KG1 (cell line): ENCODE data around the gene SRGAP3.
"Not testable (repeated sequence)": the region's sequence is repeated elsewhere in the genome, so short reads cannot be mapped to it uniquely, and the experiment has no call there.

Experiments used
- DNase-seq: peaks from one replicate; lab custom pipeline; 2025; lab: John Stamatoyannopoulos, UW

Gene SRGAP3

DNA sequence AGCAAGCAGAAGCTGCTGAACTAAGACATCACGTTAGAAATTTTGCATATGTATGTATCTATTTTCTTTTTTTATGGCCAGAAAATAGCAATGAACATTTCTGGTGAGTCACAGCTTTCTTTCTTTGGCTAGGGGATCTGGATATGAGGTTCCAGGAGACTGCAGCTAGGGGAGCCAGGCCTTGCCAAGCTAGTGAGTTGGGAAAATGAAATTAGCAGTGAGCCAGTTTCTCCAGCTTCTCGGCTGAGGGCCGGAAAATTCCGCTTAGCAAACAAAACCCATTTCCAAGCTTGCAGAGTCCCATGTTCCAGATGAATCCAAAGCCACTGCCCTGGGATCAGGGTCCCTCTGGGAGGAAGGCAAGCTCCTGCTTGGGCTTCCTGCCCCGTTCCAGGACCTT, 137.6 kb downstream of the SRGAP3 start:
- DNase-seq: no peak

DNA sequence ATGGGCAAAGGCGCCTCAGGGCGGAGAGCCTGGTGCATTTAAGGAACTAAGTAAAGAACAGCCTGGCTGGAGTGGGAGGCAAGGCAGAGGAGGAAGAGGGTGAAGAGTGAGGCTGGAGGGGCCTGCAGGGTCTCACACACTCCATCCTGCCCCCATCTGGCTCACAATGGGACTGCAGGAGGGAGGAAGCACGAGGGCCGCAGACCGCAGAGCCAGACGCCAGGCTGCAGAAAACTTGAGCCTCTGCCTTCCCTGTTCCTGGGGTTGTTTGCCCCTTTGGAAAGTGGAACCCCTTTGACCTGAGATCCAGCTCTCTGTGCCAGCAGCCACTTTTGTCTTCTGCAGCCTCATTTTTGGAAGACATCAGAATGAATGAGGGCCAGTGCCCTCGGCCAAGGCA, 138.0 kb downstream of the SRGAP3 start:
- no peak for DNase-seq

DNA sequence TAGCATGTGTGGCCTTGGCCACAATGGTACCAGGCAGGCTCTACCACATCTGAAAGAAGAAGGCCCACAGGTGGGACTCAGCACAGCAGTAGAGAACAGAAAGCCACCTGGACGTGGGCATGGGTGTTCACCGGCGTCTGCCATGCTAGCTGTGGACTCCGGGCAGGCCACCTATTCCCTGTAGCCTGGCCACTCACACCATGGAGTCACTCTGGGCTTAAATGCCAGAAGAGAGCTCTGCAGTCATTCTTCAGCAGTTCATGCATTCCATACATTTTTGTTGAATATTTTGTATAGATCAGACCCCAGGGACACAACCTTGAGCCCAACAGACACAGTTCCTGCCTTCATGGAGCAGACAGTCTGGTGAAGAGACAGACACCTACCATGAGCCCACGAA, 138.6 kb downstream of the SRGAP3 start:
- DNase-seq: no peak

GRCh38 chr3:9110316-9110715, 139.1 kb downstream of the SRGAP3 start:
- DNase-seq: no peak

DNA sequence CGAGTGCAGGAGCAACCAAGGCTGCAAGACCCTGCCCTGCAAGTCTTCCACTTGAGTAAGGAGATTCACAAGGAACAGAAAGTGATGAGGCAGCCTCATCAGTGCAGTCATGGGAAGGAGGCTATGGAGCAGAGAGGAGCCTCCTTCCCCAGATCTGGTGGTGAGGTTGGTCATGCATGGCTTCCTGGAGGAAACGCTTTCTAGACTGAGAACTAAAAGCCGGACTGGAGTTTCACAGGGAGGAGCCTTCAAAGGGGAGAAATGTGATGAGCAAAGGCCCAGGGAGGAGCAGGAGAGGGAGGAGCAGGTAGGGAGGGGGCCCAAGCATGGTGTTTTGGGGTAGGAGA, 139.9 kb downstream of the SRGAP3 start:
- no peak for DNase-seq

- DNase-seq: no peak
Observed at GRCh38 chr3:9108876-9109567, 140.4 kb downstream of the SRGAP3 start.

DNA sequence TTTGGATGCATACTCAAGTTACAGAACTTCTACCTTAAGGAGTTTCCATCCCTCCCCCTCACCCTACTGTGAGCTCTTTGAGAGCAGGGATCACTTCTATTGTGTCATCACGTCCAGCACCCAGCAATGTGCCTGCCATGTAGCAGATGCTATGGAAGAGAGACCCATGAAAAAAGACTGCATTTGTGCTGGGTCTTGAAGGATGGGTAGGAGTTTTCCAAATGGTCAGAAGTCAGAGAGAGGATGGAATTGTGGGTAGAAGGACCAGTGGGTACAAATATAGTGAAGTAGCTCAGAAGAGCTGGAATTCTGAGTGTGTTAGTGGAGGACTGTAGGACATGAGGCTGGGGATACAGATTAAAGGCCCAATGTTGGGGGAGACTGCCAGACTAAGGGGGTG, 141.7 kb downstream of the SRGAP3 start:
- DNase-seq: no peak

GRCh38 chr3:9105421-9105820, 144.0 kb downstream of the SRGAP3 start:
- DNase-seq: no peak

DNA sequence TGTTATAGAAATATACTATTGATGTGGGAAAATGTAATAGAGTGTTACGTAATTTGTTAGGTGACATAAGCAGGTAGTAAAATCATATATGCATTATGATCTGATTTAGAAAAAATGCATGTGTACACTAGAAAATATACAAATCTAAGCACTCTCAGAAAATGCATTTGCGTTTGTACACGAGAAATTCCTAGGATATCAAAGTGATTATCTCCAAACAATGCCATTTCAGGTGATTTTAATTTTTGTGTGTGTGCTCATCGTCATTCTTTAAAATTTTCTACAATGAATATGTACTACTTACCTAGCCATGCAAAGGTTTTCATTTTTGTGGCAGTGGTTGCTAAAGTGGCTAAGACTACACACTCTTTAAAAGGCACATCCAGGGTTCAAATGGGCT, 145.3 kb downstream of the SRGAP3 start:
- no peak for DNase-seq

GRCh38 chr3:9102240-9102981, 147.0 kb downstream of the SRGAP3 start:
- DNase-seq: no peak

DNA sequence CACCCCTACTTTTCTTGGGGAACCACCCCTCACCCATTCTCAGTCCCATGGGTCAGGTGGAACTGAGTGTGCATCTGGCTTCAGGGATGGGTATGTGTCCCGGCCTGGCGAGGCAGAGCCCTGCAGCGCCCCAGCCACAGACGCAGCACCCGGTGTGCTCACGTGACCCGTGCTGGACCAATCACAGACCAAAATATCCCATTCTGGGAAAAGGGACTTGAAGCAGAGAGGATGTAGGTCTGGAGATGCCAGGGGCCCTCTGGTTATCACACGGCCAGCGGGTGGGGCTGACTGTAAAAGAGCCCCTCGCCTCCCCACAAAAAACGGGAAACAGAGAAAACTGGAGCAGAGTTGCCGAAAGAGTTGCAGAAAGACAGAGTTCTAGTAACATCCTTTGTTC, 148.2 kb downstream of the SRGAP3 start:
- no peak for DNase-seq

- DNase-seq: no peak
Observed at GRCh38 chr3:9100513-9100894, 148.9 kb downstream of the SRGAP3 start.

- DNase-seq: no peak
Observed at GRCh38 chr3:9099702-9100512, 149.5 kb downstream of the SRGAP3 start.

DNA sequence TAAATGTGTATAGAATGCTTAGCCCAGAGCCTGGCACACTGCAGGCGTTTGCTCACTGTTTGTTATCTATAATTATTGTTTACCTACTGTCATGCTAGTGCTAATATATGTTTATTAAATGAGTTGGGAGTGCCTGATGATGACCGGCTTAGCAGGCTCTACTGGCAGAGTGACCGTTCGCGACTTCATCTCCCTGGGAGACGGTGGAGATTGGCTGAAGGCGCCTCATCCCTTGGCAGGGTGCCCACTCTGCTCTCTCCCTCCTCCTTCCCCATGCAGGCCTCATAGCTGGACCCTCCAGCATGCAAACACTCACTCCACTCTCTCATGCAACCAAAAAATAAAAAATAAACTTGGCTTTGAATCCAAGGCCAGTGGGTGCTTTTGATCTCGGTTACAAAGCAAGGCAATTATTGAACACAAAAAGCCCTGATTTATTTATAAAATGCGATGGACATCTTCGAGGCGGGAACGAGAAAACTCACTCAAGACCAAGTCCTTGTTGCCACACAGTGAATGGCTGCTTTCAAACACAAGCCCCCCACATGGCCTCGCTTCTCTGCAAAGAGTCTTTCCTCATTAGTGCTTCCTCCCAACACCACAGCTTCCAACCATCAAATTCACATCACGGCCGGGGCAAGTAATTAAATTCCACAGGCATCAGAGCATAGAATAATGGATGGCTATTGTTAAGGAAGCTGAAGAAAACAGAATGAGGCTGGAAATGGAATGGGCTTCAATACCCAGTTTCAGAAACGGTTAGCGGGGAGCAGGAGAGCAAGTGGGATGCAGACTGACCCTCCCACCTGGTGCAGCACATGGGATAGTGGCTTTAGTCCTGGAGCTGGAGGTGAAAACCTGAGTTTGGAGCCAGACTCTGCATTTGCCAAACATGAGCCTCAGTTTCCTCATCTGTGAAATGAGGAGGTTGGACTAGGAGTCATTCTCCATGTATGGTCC, 150.4 kb downstream of the SRGAP3 start:
- DNase-seq: no peak

DNA sequence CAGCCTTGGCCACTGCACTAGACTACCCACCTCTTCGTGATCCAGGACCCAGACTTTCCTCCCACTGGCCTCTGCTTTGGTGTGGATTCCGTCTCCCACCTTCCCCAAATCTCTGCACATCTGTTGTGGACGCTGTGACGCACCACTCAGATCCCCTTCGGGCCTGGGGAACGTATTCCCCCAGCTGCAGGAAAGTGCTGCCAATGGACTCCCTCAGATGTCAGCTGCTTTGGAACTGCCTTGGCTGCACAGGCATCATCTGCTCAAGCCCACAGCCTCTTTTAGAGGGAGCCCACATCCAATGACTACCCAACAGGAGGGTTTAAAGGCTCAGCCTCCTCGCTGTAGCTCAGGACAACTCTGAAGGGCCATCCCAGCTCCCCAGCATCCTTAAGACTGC, 152.0 kb downstream of the SRGAP3 start:
- DNase-seq: no peak

GRCh38 chr3:9091486-9092235, 157.8 kb downstream of the SRGAP3 start:
- no peak for DNase-seq

DNA sequence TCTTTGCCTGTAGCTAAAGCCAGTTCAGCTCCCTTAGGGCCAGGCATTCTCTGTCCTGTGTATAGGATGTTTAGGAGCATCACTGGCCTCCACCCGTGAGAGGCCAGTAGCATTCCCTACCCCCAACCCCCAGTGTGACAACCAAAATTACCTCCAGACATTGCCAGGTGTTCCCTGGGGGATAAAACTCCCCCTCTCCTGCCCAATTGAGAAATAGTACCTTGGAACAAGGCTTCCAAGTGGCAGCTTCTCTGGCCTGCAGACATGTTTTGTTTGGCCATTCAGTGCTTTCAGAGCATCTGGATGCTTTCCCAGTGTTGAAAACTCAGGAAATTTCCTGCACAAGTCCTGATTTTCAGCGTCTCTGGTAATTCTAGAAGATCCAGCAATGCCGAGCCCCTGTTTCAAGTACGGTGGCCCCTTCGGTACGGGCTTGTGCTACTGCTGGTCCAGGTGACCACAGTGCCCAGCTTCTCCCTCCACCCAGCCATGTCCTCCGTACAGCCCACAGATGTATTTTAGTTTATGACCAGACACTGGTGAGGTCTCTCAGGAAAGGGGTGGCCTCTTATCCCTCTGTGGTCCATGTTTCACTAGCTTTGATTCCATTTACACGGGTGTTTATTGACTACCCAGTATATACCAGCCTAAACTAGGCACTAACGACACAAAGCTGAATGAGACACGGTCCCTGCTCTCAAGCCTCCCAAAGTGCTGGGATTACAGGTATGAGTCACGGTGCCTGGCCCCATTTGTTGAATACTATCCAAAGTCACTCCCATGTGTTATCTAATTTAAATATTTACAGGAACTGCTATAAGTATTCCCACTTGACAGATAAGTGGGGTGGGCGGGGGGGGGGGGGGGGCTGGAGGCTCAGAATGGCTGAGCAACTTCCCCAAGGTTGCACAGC, 160.7 kb downstream of the SRGAP3 start:
- no peak for DNase-seq

DNA sequence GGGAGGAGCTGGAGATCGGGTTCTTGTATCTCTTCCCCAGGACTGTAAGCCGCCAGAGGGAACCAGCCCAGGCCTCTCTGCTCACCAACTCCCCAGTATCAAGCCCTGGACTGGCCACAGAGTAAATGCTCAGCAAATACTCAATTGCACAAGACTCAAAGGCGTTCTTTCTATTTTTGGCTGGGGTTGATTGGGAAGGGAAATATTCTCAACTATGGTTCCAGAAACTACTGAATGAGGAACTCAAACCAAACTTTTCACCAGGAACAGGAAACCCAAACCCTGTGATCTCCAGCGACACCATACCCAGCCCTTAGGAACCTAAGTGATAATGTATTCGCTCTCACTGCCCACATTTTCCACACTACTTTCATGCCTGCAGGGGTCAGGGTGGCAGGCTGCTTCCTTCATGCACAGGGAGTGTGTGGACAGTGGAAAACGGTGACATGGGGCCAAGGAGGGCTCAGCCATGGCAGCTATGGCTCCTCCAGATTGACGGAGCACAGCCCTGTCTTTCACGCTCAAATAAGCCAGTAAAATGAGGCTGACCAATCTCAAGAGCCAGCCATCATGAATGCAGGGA, 161.5 kb downstream of the SRGAP3 start:
- no peak for DNase-seq

- not testable (repeated sequence) for DNase-seq
Observed at GRCh38 chr3:9085428-9085827, 164.0 kb downstream of the SRGAP3 start.
